MCF 10A (cell line): ENCODE results near the gene CWC27. TPM values are rescaled to one million over a fixed set of nuclear protein-coding genes. Genes with fewer than 3 reads are reported as not detected.

Experiments used
- BruUV-seq: library from RNA; stranded (reverse); fragments of 400-500 nt; replicated peaks from 2 replicates; lab custom pipeline; 2021; lab: Mats Ljungman, UMichigan
- CTCF ChIA-PET: fragments of 300-600 bp; sonication (Branson Sonifier 250); formaldehyde crosslinking; extraction: SDS; loops from one replicate; lab custom pipeline; 2021; ENCODE audit warnings: antibody characterized with exemption, inconsistent platforms; lab: Yijun Ruan, JAX
- POLR2A ChIA-PET: fragments of 300-600, 350-650 bp; sonication (Branson Sonifier 250); formaldehyde crosslinking; extraction: SDS; loops from one replicate; lab custom pipeline; 2020; ENCODE audit warnings: antibody characterized with exemption, inconsistent platforms; lab: Yijun Ruan, JAX
- DNase-seq: peaks from one replicate; pipeline ENCODE4 v3.0.0-alpha.2; 2018; ENCODE audit not compliant: unreplicated experiment
- H3K27ac Mint-ChIP-seq: one replicate; pipeline ENCODE4 v1.8.0; 2022; ENCODE audit warnings: mild to moderate bottlenecking, low read depth, mixed read lengths; ENCODE audit not compliant: unreplicated experiment
- H3K27me3 Mint-ChIP-seq: one replicate; pipeline ENCODE4 v1.8.0; 2022; ENCODE audit warnings: mixed read lengths; ENCODE audit not compliant: insufficient read depth, unreplicated experiment
- H3K36me3 Mint-ChIP-seq: one replicate; pipeline ENCODE4 v1.8.0; 2022; ENCODE audit warnings: mild to moderate bottlenecking, moderate library complexity, mixed read lengths; ENCODE audit not compliant: insufficient read depth, unreplicated experiment
- H3K4me1 Mint-ChIP-seq: one replicate; pipeline ENCODE4 v1.8.0; 2022; ENCODE audit warnings: mixed read lengths; ENCODE audit not compliant: insufficient read depth, unreplicated experiment
- H3K4me3 Mint-ChIP-seq: one replicate; pipeline ENCODE4 v1.8.0; 2022; ENCODE audit warnings: mild to moderate bottlenecking, moderate library complexity, mixed read lengths; ENCODE audit not compliant: unreplicated experiment
- H3K9me3 Mint-ChIP-seq: one replicate; pipeline ENCODE4 v1.8.0; 2022; ENCODE audit warnings: mixed read lengths; ENCODE audit not compliant: unreplicated experiment
- CTCF ChIP-seq: fragments of 200-600 bp; IDR thresholded peaks from one replicate; pipeline ENCODE4 v1.8.0; 2022; ENCODE audit warnings: antibody characterized with exemption, mild to moderate bottlenecking; ENCODE audit not compliant: unreplicated experiment
- intact Hi-C: fragments of 100-400 bp; cut with micrococcal nuclease; formaldehyde crosslinking; loops from 2 replicates; pipeline ENCODE4 v1.14.1; 2022
- total RNA-seq: library from RNA; stranded (reverse); gene quantifications from 2 replicates; pipeline ENCODE4 v1.2.3, GENCODE V29; 2022

The CWC27 gene
- total RNA-seq, 1 experiment from 2014 or later, result 34.2 TPM

DNA sequence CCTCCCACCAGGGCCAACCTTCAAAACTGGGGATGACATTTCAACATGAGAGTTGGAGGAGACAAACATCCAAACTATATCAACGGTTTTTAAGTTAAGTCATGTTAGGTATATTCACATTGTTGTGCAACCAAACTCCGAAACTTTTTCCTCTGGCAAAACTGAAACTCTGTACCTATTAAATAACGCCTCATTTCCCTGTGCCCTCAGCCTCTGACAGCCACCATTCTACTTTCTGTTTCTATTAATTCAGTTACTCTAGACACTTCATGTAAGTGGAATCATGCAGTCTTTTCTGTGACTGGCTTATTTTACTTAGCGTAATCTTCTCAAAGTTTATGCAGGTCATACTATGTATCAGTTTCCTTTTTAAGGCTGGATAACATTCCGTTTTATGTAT is 85.0 kb downstream of the CWC27 start:
- CTCF ChIA-PET, result no interaction called here
- no peak for TF ChIP-seq CTCF

DNA sequence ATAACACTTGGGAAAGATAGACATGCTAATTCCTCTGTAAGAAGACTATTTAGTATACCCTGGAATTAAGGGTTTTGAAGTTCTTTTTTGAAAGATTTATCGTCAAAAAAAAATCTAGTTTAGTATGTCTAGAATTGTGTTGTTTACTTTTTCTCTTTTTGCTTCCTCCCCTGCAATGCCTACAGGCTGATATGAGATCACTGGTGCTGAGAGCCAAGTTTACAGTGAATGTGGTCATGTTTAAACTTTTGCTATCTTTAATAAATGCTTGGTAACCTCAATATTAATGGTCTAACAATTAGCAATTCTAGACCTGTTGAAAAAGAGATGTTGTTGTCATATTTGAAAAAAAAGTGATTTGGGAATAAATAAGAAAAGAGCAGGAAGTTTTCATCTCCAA is 86.1 kb downstream of the CWC27 start:
- Mint-ChIP-seq H3K9me3 (no peaks in the 10 kb centered on the region), H3K27me3 (no peaks in the 10 kb centered on the region), H3K4me3 (no peak overlapping the region), H3K27ac (no peak overlapping the region), H3K4me1 (peaks cover 5% of the 10 kb centered on the region), H3K36me3 (peaks cover 7% of the 10 kb centered on the region)
- no peak for DNase-seq
- TF ChIP-seq CTCF, result no peak
- POLR2A ChIA-PET, result interaction anchor here (0.9 kb wide), 1 partner anchor 13 kb away, joined by 3 read pairs; no protein-coding TSS in a partner anchor
- CTCF ChIA-PET, result no interaction called here
- intact Hi-C loops, result no loop called here
- no TSS peak for BruUV-seq

More for the DNA sequence above, 85.0 kb downstream of the CWC27 start:
- Mint-ChIP-seq H3K9me3 (no peaks in the 10 kb centered on the region), H3K4me1 (peaks cover 5% of the 10 kb centered on the region), H3K27me3 (no peaks in the 10 kb centered on the region), H3K36me3 (peaks cover 7% of the 10 kb centered on the region), H3K27ac (no peak overlapping the region), H3K4me3 (no peak overlapping the region)
- intact Hi-C loops, result no loop called here
- POLR2A ChIA-PET, result no interaction called here
- no TSS peak for BruUV-seq
- no peak for DNase-seq

GRCh38 chr5:64859881-64860280 is 91.2 kb downstream of the CWC27 start:
- Mint-ChIP-seq H3K36me3 (peaks cover 7% of the 10 kb centered on the region), H3K4me1 (no peaks in the 10 kb centered on the region), H3K27me3 (no peaks in the 10 kb centered on the region), H3K9me3 (no peaks in the 10 kb centered on the region), H3K27ac (no peak overlapping the region), H3K4me3 (no peak overlapping the region)
- CTCF ChIA-PET, result interaction anchor here (0.6 kb wide), 1 partner anchor 630 kb away, joined by 3 read pairs; no protein-coding TSS in a partner anchor
- no peak for TF ChIP-seq CTCF
- DNase-seq, result no peak
- intact Hi-C loops, result no loop called here
- POLR2A ChIA-PET, result no interaction called here
- no TSS peak for BruUV-seq

- Mint-ChIP-seq H3K36me3 (peaks cover 3% of the 10 kb centered on the region), H3K4me1 (no peaks in the 10 kb centered on the region), H3K27me3 (no peaks in the 10 kb centered on the region), H3K4me3 (no peak overlapping the region), H3K9me3 (no peaks in the 10 kb centered on the region), H3K27ac (no peak overlapping the region)
- no peak for DNase-seq
- CTCF ChIA-PET, result no interaction called here
- intact Hi-C loops, result no loop called here
- TF ChIP-seq CTCF, result no peak
- BruUV-seq, result no TSS peak
- POLR2A ChIA-PET, result no interaction called here
These were observed 92.6 kb downstream of the CWC27 start for GRCh38 chr5:64861281-64861680.
